Transverse colon (tissue), 4 donors: ENCODE results near the gene ELAVL1. TPM values are rescaled to one million over a fixed set of nuclear protein-coding genes. Genes with fewer than 3 reads are reported as not detected.
A peak's percentile ranks its signal among the peaks of the same experiment; 100 is the strongest.

Source experiments
- DNase-seq: peaks from one replicate; pipeline ENCODE4 v3.0.0-alpha.2; 2019
- H3K27ac ChIP-seq, 4 donors: fragments of 200-600 bp; sonication (generic); 2 replicates each; pipeline ENCODE4 v1.5.1; 2016 to 2018; ENCODE audit warnings: inconsistent platforms in 4 of 4
- H3K27me3 ChIP-seq: fragments of 200-600 bp; sonication (generic); 2 replicates; pipeline ENCODE4 v1.5.1; 2017; ENCODE audit warnings: inconsistent platforms
- H3K36me3 ChIP-seq, 4 donors: fragments of 200-600 bp; sonication (generic); 2 replicates each; pipeline ENCODE4 v1.5.1; 2017 to 2019; ENCODE audit warnings: inconsistent platforms in 4 of 4
- H3K4me1 ChIP-seq, 4 donors: fragments of 200-600 bp; sonication (generic); 2 replicates each; pipeline ENCODE4 v1.5.1; 2017 to 2020; ENCODE audit warnings: inconsistent platforms in 4 of 4
- H3K4me3 ChIP-seq, 4 donors: fragments of 200-600 bp; sonication (generic); 1 replicate in 1 of 4; 2 replicates in 3 of 4; pipeline versions ENCODE4 v1.5.1 to v1.6.1; 2017 to 2019; ENCODE audit warnings: inconsistent platforms in 4 of 4
- H3K9me3 ChIP-seq, 2 donors: fragments of 200-600 bp; sonication (generic); 2 replicates each; pipeline ENCODE4 v1.5.1; 2017 to 2019; ENCODE audit warnings: inconsistent platforms in 2 of 2
- CTCF ChIP-seq, 5 experiments: fragments of 200-600 bp in 3 of 5; fragments of 450-650 bp in 2 of 5; sonication (generic) in 3 of 5; IDR thresholded peaks; 1 replicate in 2 of 5; 2 replicates in 3 of 5; pipeline ENCODE4 v1.5.1; 2016 to 2017; ENCODE audit warnings: antibody characterized with exemption in 5 of 5, inconsistent platforms in 3 of 5, mild to moderate bottlenecking in 2 of 5, moderate library complexity in 1 of 5
- EP300 ChIP-seq: sonication (generic); formaldehyde crosslinking; IDR thresholded peaks from one replicate; pipeline ENCODE4 v1.6.1; 2017; ENCODE audit warnings: antibody characterized with exemption, low read depth
- POLR2A ChIP-seq: fragments of 450-650 bp; IDR thresholded peaks from one replicate; pipeline ENCODE4 v1.6.1; 2016; ENCODE audit warnings: antibody characterized with exemption, mild to moderate bottlenecking, moderate library complexity
- POLR2AphosphoS5 ChIP-seq, 3 donors: sonication (generic); formaldehyde crosslinking; IDR thresholded peaks; one replicate each; pipeline ENCODE4 v1.6.1; 2016; ENCODE audit warnings: antibody characterized with exemption in 3 of 3
- WGBS, 2 donors: methylation state at CpG; one replicate each; pipeline ENCODE4 v1.1.5; 2018; ENCODE audit warnings: low coverage in 1 of 2; 5-methylcytosine and 5-hydroxymethylcytosine counted together
- in situ Hi-C, 4 donors: fragments of 200-750 bp; cut with MboI; loops; one replicate each; pipeline versions ENCODE4 v1.15.0 to v1.15.1; 2017; ENCODE audit warnings: low sequenced_read_pairs in 3 of 4, low pct_ligation_motif_present in 1 of 4, low pct_unique_long_range_greater_than_20kb in 1 of 4
- intact Hi-C: fragments of 100-400 bp; cut with DNase I; formaldehyde crosslinking; loops from one replicate; pipeline ENCODE4 v1.15.1; 2023; ENCODE audit warnings: low total_unique reads
- total RNA-seq, 4 donors: library from RNA; depleted of rRNA; stranded (reverse); fragments of >200 nt; gene quantifications; one replicate each; pipeline ENCODE4 v1.1.0, GENCODE V29; 2016

The ELAVL1 gene
- total RNA-seq, 4 donors from 2014 or later: 11.9 to 101 (median 22.4) TPM

- H3K27ac ChIP-seq: no peak overlapping the region
- intact Hi-C loops: no loop called here
- no peaks in the 10 kb centered on the region for H3K9me3 ChIP-seq
- no peak for DNase-seq
- WGBS, 2 donors: 73 to 100% methylated on average over 1 to 5 of the region's 5 CpGs
- peaks cover 0 to 36% (median 17%) of the 10 kb centered on the region in 4 donors for H3K36me3 ChIP-seq
- H3K4me1 ChIP-seq: peaks cover 0 to 13% (median 0%) of the 10 kb centered on the region in 4 donors
- H3K27me3 ChIP-seq: no peaks in the 10 kb centered on the region
- in situ Hi-C loops: no loop called here
- TF ChIP-seq CTCF (IDR thresholded peaks at IDR 0.05) (no peak), POLR2AphosphoS5 (IDR thresholded peaks at IDR 0.05) (no peak), POLR2A (no peak), EP300 (no peak)
- H3K4me3 ChIP-seq: no peak overlapping the region
Observed at GRCh38 chr19:7988307-7988706, 17.1 kb downstream of the ELAVL1 start.

- Histone ChIP-seq H3K27me3 (no peaks in the 10 kb centered on the region), H3K4me1 (peaks cover 0 to 13% (median 0%) of the 10 kb centered on the region in 4 donors), H3K4me3 (no peak overlapping the region), H3K36me3 (peaks cover 0 to 36% (median 17%) of the 10 kb centered on the region in 4 donors), H3K9me3 (no peaks in the 10 kb centered on the region), H3K27ac (peak overlapping the region; percentile 13 to 46 (median 34))
- in situ Hi-C loops (no loop called here), intact Hi-C loops (no loop called here)
- WGBS, 2 donors: 82 to 100% methylated on average over 3 to 15 of the region's 17 CpGs
- DNase-seq: no peak
- no peak for TF ChIP-seq POLR2A
Observed at GRCh38 chr19:7987114-7987768, 18.2 kb downstream of the ELAVL1 start.

- TF ChIP-seq POLR2A (no peak), CTCF (IDR thresholded peaks at IDR 0.05) (no peak), EP300 (no peak), POLR2AphosphoS5 (IDR thresholded peaks at IDR 0.05) (no peak)
- Histone ChIP-seq H3K9me3 (no peaks in the 10 kb centered on the region), H3K27ac (peak overlapping the region; percentile 13 to 46 (median 34)), H3K4me1 (peaks cover 0 to 13% (median 0%) of the 10 kb centered on the region in 4 donors), H3K4me3 (no peak overlapping the region), H3K36me3 (peaks cover 0 to 34% (median 16%) of the 10 kb centered on the region in 4 donors), H3K27me3 (no peaks in the 10 kb centered on the region)
- 80% methylated on average over 14 to 23 of the region's 23 CpGs for WGBS, 2 donors
- in situ Hi-C loops (no loop called here), intact Hi-C loops (no loop called here)
- no peak for DNase-seq
Observed at GRCh38 chr19:7986321-7987113, 18.9 kb downstream of the ELAVL1 start.

- WGBS, 2 donors: 86% methylated on average over 7 of the region's 7 CpGs; no CpG with 5 or more reads in 1 of the 2 donors
- intact Hi-C loops: no loop called here
Observed at GRCh38 chr19:7985481-7985911, 19.9 kb downstream of the ELAVL1 start.

More at GRCh38 chr19:7985481-7985911, 19.9 kb downstream of the ELAVL1 start:
- DNase-seq: no peak
- H3K4me1 ChIP-seq: peaks cover 0 to 13% (median 0%) of the 10 kb centered on the region in 4 donors
- no peak overlapping the region for H3K4me3 ChIP-seq
- no peak for TF ChIP-seq POLR2AphosphoS5 (IDR thresholded peaks at IDR 0.05)
- TF ChIP-seq CTCF (IDR thresholded peaks at IDR 0.05): no peak
- TF ChIP-seq POLR2A: no peak
- no peak for TF ChIP-seq EP300
- in situ Hi-C loops: no loop called here
- H3K36me3 ChIP-seq: peaks cover 0 to 31% (median 11%) of the 10 kb centered on the region in 4 donors
- no peaks in the 10 kb centered on the region for H3K9me3 ChIP-seq
- no peak overlapping the region for H3K27ac ChIP-seq
- no peaks in the 10 kb centered on the region for H3K27me3 ChIP-seq
